Chondrocyte (in vitro differentiated cells): ENCODE data around the gene TCL1A. TPM values are rescaled to one million over a fixed set of nuclear protein-coding genes. Genes with fewer than 3 reads are reported as not detected.

Source experiments
- DNase-seq: peaks from one replicate; pipeline ENCODE4 v3.0.0; 2021; ENCODE audit warnings: mixed read lengths, low spot score
- H3K27ac Mint-ChIP-seq: one replicate; pipeline ENCODE4 v1.8.0; 2021; ENCODE audit warnings: mild to moderate bottlenecking, moderate library complexity, mixed read lengths; ENCODE audit not compliant: unreplicated experiment
- H3K27me3 Mint-ChIP-seq: 2 replicates; pipeline ENCODE4 v1.8.0; 2021; ENCODE audit warnings: low read depth, mixed read lengths
- H3K36me3 Mint-ChIP-seq: 2 replicates; pipeline ENCODE4 v1.8.0; 2021; ENCODE audit warnings: low read depth, mixed read lengths
- H3K4me1 Mint-ChIP-seq: 2 replicates; pipeline ENCODE4 v1.8.0; 2021; ENCODE audit warnings: low read depth, mild to moderate bottlenecking, mixed read lengths
- H3K4me3 Mint-ChIP-seq: one replicate; pipeline ENCODE4 v1.8.0; 2021; ENCODE audit warnings: mild to moderate bottlenecking, moderate library complexity, mixed read lengths; ENCODE audit not compliant: unreplicated experiment
- H3K9me3 Mint-ChIP-seq: 2 replicates; pipeline ENCODE4 v1.8.0; 2021; ENCODE audit warnings: low read depth, mixed read lengths
- CTCF ChIP-seq: fragments of 200-600 bp; sonication (generic); IDR thresholded peaks from 2 replicates; pipeline ENCODE4 v1.5.0; 2021; ENCODE audit warnings: antibody characterized with exemption, mild to moderate bottlenecking, moderate library complexity
- total RNA-seq: library from RNA; stranded (reverse); gene quantifications from 3 replicates; pipeline ENCODE4 v1.2.1, GENCODE V29; 2021

The TCL1A gene
- total RNA-seq, 1 donor from 2014 or later = not detected

GRCh38 chr14:95722525-95723190 lies 8.7 kb upstream of the TCL1A start:
- no peak for DNase-seq
- no peaks in the 10 kb centered on the region for H3K4me1 Mint-ChIP-seq
- no peaks in the 10 kb centered on the region for H3K36me3 Mint-ChIP-seq
- no peak overlapping the region for H3K27ac Mint-ChIP-seq
- peaks cover 15% of the 10 kb centered on the region for H3K9me3 Mint-ChIP-seq
- TF ChIP-seq CTCF = no peak
- peaks cover 27% of the 10 kb centered on the region for H3K27me3 Mint-ChIP-seq
- no peak overlapping the region for H3K4me3 Mint-ChIP-seq

- Mint-ChIP-seq H3K9me3 (no peaks in the 10 kb centered on the region), H3K27me3 (peaks cover 13% of the 10 kb centered on the region), H3K4me3 (no peak overlapping the region), H3K27ac (no peak overlapping the region), H3K4me1 (no peaks in the 10 kb centered on the region), H3K36me3 (no peaks in the 10 kb centered on the region)
- no peak for DNase-seq
- TF ChIP-seq CTCF = no peak
These were observed 1.5 kb downstream of the TCL1A start for GRCh38 chr14:95712398-95712797.

GRCh38 chr14:95711476-95712176 lies 2.3 kb downstream of the TCL1A start:
- DNase-seq = no peak
- Mint-ChIP-seq H3K4me1 (no peaks in the 10 kb centered on the region), H3K4me3 (no peak overlapping the region), H3K27me3 (peaks cover 13% of the 10 kb centered on the region), H3K27ac (no peak overlapping the region), H3K9me3 (no peaks in the 10 kb centered on the region), H3K36me3 (no peaks in the 10 kb centered on the region)
- TF ChIP-seq CTCF = no peak

- Mint-ChIP-seq H3K27ac (no peak overlapping the region), H3K27me3 (peaks cover 17% of the 10 kb centered on the region), H3K36me3 (no peaks in the 10 kb centered on the region), H3K4me1 (no peaks in the 10 kb centered on the region), H3K4me3 (no peak overlapping the region), H3K9me3 (no peaks in the 10 kb centered on the region)
- DNase-seq = no peak
- no peak for TF ChIP-seq CTCF
These were observed 3.8 kb downstream of the TCL1A start for GRCh38 chr14:95710106-95710505.

- no peak for TF ChIP-seq CTCF
- H3K27me3 Mint-ChIP-seq = peaks cover 25% of the 10 kb centered on the region
- H3K4me3 Mint-ChIP-seq = no peak overlapping the region
- no peaks in the 10 kb centered on the region for H3K36me3 Mint-ChIP-seq
- no peaks in the 10 kb centered on the region for H3K4me1 Mint-ChIP-seq
- H3K27ac Mint-ChIP-seq = no peak overlapping the region
- H3K9me3 Mint-ChIP-seq = no peaks in the 10 kb centered on the region
- no peak for DNase-seq
These were observed 6.6 kb downstream of the TCL1A start for GRCh38 chr14:95707327-95707726.
